HepG2 (cell line): ENCODE data around the gene GYS1. TPM values are rescaled to one million over a fixed set of nuclear protein-coding genes. Genes with fewer than 3 reads are reported as not detected.

Experiments
- AHR ChIP-seq: IDR thresholded peaks from 2 replicates; pipeline ENCODE4 v1.6.1; 2018; ENCODE audit warnings: missing genetic modification reagents, missing compliant biosample characterization
- BHLHE40 ChIP-seq: IDR thresholded peaks from 2 replicates; pipeline ENCODE4 v1.6.1; 2011; ENCODE audit warnings: low read length, improper control_type of control experiment
- GTF3A ChIP-seq: sonication (generic); formaldehyde crosslinking; conservative IDR thresholded peaks from 2 replicates; pipeline ENCODE4 v1.4.0; 2020; ENCODE audit warnings: mild to moderate bottlenecking, missing genetic modification reagents
- KDM5B ChIP-seq: sonication (generic); formaldehyde crosslinking; IDR thresholded peaks from 2 replicates; pipeline ENCODE4 v1.4.0; 2020; ENCODE audit warnings: missing genetic modification reagents, mild to moderate bottlenecking, borderline replicate concordance
- MAF1 ChIP-seq: sonication (generic); formaldehyde crosslinking; IDR thresholded peaks from 2 replicates; pipeline ENCODE4 v1.5.0; 2020; ENCODE audit warnings: missing genetic modification reagents, borderline replicate concordance
- MED1 ChIP-seq: sonication (generic); formaldehyde crosslinking; IDR thresholded peaks from 2 replicates; pipeline ENCODE4 v1.4.0; 2020; ENCODE audit warnings: missing genetic modification reagents
- MIER2 ChIP-seq: IDR thresholded peaks from 2 replicates; pipeline ENCODE4 v1.6.1; 2016; ENCODE audit warnings: missing biosample characterization, missing genetic modification reagents
- RFX1 ChIP-seq: fragments of 450-650 bp; IDR thresholded peaks from 2 replicates; pipeline ENCODE4 v1.6.1; 2017
- SRSF4 ChIP-seq: fragments of 200-400 bp; formaldehyde crosslinking; IDR thresholded peaks from one replicate; pipeline ENCODE4 v1.6.1; 2018; ENCODE audit warnings: mild to moderate bottlenecking, low read depth, low read length, moderate library complexity; ENCODE audit not compliant: poor library complexity, severe bottlenecking
- XBP1 ChIP-seq: sonication (generic); formaldehyde crosslinking; IDR thresholded peaks from 2 replicates; pipeline ENCODE4 v1.5.0; 2020; ENCODE audit warnings: missing genetic modification reagents
- YY1 ChIP-seq: IDR thresholded peaks from 2 replicates; pipeline ENCODE4 v1.6.1; 2011; ENCODE audit warnings: low read length, low read depth, moderate library complexity, mild to moderate bottlenecking; ENCODE audit not compliant: insufficient read depth, insufficient replicate concordance
- ZMYM3 ChIP-seq: sonication (generic); formaldehyde crosslinking; IDR thresholded peaks from 2 replicates; pipeline ENCODE4 v1.5.1; 2020; ENCODE audit warnings: mild to moderate bottlenecking, missing genetic modification reagents
- ZNF564 ChIP-seq: sonication (generic); formaldehyde crosslinking; IDR thresholded peaks from 2 replicates; pipeline ENCODE4 v1.8.1; 2023; ENCODE audit warnings: mild to moderate bottlenecking, missing genetic modification reagents
- ZNF577 ChIP-seq: sonication (generic); formaldehyde crosslinking; IDR thresholded peaks from 2 replicates; pipeline ENCODE4 v1.4.0; 2020; ENCODE audit warnings: mild to moderate bottlenecking, low read depth, missing genetic modification reagents, borderline replicate concordance
- polyA plus RNA-seq, 8 experiments: library from polyadenylated mRNA; depleted of rRNA in 3 of 8; stranded (reverse) in 7 of 8; unstranded in 1 of 8; fragments of >200 nt; fragmentation: Illumina TruSeq in 4 of 8; extraction: Trizol in 4 of 8; gene quantifications; 2 replicates each; pipeline versions ENCODE4 v1.2.1 to v1.2.3, GENCODE V29; 2011 to 2016; ENCODE audit warnings: low read depth in 4 of 8, missing spikeins in 1 of 8, mixed read lengths in 1 of 8; ENCODE audit not compliant: insufficient read depth in 1 of 8
- total RNA-seq, 5 experiments: library from RNA; depleted of rRNA; stranded (reverse); fragments of >200 nt; fragmentation: Illumina TruSeq; extraction: Trizol; gene quantifications; 2 replicates each; pipeline ENCODE4 v1.2.3, GENCODE V29; 2016; ENCODE audit warnings: low read depth in 1 of 5
- TF ChIP-seq, protein P1 (sequence below): sonication (generic); formaldehyde crosslinking; IDR thresholded peaks from 2 replicates; pipeline ENCODE4 v1.5.1; 2020; ENCODE audit warnings: missing genetic modification reagents, mild to moderate bottlenecking, borderline replicate concordance
- TF ChIP-seq, protein P2 (sequence below): sonication (generic); formaldehyde crosslinking; IDR thresholded peaks from 2 replicates; pipeline ENCODE4 v1.8.1; 2023; ENCODE audit warnings: mild to moderate bottlenecking, missing genetic modification reagents, borderline replicate concordance
- TF ChIP-seq, protein P3 (sequence below): IDR thresholded peaks from 2 replicates; pipeline ENCODE4 v1.4.0; 2020; ENCODE audit warnings: mild to moderate bottlenecking, missing genetic modification reagents
- TF ChIP-seq, protein P4 (sequence below): sonication (generic); formaldehyde crosslinking; IDR thresholded peaks from 2 replicates; pipeline ENCODE4 v1.4.0; 2020; ENCODE audit warnings: missing genetic modification reagents; ENCODE audit errors: not compliant biosample characterization
- TF ChIP-seq, protein P5 (sequence below): sonication (generic); formaldehyde crosslinking; IDR thresholded peaks from 2 replicates; pipeline ENCODE4 v1.8.0; 2022; ENCODE audit warnings: missing genetic modification reagents, mild to moderate bottlenecking, borderline replicate concordance
- TF ChIP-seq, protein P6 (sequence below): sonication (generic); formaldehyde crosslinking; IDR thresholded peaks from 2 replicates; pipeline ENCODE4 v1.8.1; 2023; ENCODE audit warnings: mild to moderate bottlenecking, inconsistent platforms, moderate library complexity, missing genetic modification reagents, borderline replicate concordance

The GYS1 gene
- total and polyA plus RNA-seq, 2 of the 13 experiments (the other 11 are each of a cell fraction or from before 2014, with no cell fraction given), result 18.4 to 42.1 TPM

DNA sequence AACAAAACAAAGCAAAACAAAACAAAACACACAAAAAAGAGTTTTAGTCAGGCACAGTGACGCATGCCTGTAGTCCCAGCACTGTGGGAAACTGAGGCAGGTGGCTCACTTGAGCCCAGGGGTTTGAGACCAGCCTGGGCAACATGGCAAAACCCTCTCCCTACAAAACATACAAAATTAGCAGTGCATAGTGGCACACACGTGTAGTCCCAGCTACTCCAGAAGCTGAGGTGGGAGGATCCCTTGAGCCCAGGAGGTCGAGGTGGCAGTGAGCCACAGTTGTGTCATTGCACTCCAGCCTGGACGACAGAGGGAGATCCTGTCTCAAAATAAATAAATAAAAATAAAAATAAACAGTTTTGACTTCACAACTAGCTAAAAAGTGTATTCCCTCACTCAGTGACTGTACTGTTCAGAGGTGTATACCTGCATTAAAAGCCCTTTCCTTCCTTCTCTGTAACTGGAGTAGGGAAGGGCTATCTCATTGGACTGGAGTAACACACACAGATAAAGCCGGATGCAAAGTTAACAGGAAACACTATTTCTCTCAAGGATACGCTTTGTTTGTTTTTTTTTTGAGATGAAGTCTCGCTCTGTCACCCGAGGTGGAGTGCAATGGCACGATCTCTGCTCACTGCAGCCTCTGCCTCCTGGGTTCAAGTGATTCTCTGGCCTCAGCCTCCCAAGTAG lies 42.1 kb downstream of the GYS1 start (continued):
- TF ChIP-seq, protein P1, sequence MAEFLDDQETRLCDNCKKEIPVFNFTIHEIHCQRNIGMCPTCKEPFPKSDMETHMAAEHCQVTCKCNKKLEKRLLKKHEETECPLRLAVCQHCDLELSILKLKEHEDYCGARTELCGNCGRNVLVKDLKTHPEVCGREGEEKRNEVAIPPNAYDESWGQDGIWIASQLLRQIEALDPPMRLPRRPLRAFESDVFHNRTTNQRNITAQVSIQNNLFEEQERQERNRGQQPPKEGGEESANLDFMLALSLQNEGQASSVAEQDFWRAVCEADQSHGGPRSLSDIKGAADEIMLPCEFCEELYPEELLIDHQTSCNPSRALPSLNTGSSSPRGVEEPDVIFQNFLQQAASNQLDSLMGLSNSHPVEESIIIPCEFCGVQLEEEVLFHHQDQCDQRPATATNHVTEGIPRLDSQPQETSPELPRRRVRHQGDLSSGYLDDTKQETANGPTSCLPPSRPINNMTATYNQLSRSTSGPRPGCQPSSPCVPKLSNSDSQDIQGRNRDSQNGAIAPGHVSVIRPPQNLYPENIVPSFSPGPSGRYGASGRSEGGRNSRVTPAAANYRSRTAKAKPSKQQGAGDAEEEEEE (CRISPR knock-in tag), result no peak
- TF ChIP-seq, protein P2, sequence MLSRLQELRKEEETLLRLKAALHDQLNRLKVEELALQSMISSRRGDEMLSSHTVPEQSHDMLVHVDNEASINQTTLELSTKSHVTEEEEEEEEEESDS (CRISPR knock-in tag), result no peak
- TF ChIP-seq BHLHE40 (no peak), AHR (CRISPR knock-in tag) (no peak), ZNF564 (CRISPR knock-in tag) (no peak), KDM5B (no peak), RFX1 (no peak), SRSF4 (no peak), MED1 (CRISPR knock-in tag) (peak; percentile 55), MAF1 (CRISPR knock-in tag) (no peak), YY1 (no peak), ZMYM3 (peak; percentile 89), ZNF577 (no peak), GTF3A (CRISPR knock-in tag) (no peak), MIER2 (CRISPR knock-in tag) (no peak), XBP1 (CRISPR knock-in tag) (no peak)
- TF ChIP-seq, protein P3, sequence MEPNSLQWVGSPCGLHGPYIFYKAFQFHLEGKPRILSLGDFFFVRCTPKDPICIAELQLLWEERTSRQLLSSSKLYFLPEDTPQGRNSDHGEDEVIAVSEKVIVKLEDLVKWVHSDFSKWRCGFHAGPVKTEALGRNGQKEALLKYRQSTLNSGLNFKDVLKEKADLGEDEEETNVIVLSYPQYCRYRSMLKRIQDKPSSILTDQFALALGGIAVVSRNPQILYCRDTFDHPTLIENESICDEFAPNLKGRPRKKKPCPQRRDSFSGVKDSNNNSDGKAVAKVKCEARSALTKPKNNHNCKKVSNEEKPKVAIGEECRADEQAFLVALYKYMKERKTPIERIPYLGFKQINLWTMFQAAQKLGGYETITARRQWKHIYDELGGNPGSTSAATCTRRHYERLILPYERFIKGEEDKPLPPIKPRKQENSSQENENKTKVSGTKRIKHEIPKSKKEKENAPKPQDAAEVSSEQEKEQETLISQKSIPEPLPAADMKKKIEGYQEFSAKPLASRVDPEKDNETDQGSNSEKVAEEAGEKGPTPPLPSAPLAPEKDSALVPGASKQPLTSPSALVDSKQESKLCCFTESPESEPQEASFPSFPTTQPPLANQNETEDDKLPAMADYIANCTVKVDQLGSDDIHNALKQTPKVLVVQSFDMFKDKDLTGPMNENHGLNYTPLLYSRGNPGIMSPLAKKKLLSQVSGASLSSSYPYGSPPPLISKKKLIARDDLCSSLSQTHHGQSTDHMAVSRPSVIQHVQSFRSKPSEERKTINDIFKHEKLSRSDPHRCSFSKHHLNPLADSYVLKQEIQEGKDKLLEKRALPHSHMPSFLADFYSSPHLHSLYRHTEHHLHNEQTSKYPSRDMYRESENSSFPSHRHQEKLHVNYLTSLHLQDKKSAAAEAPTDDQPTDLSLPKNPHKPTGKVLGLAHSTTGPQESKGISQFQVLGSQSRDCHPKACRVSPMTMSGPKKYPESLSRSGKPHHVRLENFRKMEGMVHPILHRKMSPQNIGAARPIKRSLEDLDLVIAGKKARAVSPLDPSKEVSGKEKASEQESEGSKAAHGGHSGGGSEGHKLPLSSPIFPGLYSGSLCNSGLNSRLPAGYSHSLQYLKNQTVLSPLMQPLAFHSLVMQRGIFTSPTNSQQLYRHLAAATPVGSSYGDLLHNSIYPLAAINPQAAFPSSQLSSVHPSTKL, result 0 out of 2 replicates have a peak, but pooled peaks have one; percentile 23
- TF ChIP-seq, protein P4, sequence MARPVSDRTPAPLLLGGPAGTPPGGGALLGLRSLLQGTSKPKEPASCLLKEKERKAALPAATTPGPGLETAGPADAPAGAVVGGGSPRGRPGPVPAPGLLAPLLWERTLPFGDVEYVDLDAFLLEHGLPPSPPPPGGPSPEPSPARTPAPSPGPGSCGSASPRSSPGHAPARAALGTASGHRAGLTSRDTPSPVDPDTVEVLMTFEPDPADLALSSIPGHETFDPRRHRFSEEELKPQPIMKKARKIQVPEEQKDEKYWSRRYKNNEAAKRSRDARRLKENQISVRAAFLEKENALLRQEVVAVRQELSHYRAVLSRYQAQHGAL (CRISPR knock-in tag), result no peak
- TF ChIP-seq, protein P5, sequence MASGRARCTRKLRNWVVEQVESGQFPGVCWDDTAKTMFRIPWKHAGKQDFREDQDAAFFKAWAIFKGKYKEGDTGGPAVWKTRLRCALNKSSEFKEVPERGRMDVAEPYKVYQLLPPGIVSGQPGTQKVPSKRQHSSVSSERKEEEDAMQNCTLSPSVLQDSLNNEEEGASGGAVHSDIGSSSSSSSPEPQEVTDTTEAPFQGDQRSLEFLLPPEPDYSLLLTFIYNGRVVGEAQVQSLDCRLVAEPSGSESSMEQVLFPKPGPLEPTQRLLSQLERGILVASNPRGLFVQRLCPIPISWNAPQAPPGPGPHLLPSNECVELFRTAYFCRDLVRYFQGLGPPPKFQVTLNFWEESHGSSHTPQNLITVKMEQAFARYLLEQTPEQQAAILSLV (CRISPR knock-in tag), result no peak
- TF ChIP-seq, protein P6, sequence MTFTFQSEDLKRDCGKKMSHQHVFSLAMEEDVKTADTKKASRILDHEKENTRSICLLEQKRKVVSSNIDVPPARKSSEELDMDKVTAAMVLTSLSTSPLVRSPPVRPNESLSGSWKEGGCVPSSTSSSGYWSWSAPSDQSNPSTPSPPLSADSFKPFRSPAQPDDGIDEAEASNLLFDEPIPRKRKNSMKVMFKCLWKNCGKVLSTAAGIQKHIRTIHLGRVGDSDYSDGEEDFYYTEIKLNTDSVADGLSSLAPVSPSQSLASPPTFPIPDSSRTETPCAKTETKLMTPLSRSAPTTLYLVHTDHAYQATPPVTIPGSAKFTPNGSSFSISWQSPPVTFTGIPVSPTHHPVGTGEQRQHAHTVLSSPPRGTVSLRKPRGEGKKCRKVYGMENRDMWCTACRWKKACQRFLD (CRISPR knock-in tag), result no peak
